Common myeloid progenitor, CD34-positive (primary cell): ENCODE data around the gene SH3BP4.

Source experiments
- CTCF ChIA-PET: fragments of 350-600 bp; sonication (Branson Sonifier 250); formaldehyde crosslinking; loops from one replicate; lab custom pipeline; 2021; ENCODE audit warnings: antibody characterized with exemption; lab: Charles Lee
- POLR2A ChIA-PET: fragments of 350-600 bp; sonication (Branson Sonifier 250); formaldehyde crosslinking; loops from one replicate; lab custom pipeline; 2021; ENCODE audit warnings: antibody characterized with exemption; lab: Charles Lee
- DNase-seq, 3 donors: peaks; one replicate each; pipeline versions ENCODE4 v3.0.0 to v3.0.0-alpha.2; 2013
- H3K27ac ChIP-seq, 2 experiments: 1 replicate in 1 of 2; 2 replicates in 1 of 2; pipeline ENCODE4 v1.7.0; 2013; ENCODE audit warnings: inconsistent platforms in 2 of 2, low read length in 2 of 2, mild to moderate bottlenecking in 2 of 2, low read depth in 1 of 2, moderate library complexity in 1 of 2; ENCODE audit not compliant: severe bottlenecking in 2 of 2, insufficient read depth in 1 of 2, poor library complexity in 1 of 2
- H3K27me3 ChIP-seq, 5 experiments: replicated peaks in 2 of 5; 1 replicate in 3 of 5; 2 replicates in 2 of 5; pipeline versions ENCODE4 v1.6.1 to v1.7.0; 2013; ENCODE audit warnings: low read length in 4 of 5, mild to moderate bottlenecking in 2 of 5, moderate library complexity in 2 of 5, inconsistent platforms in 1 of 5; ENCODE audit not compliant: insufficient read depth in 5 of 5, control insufficient read depth in 4 of 5
- H3K36me3 ChIP-seq, 4 experiments: 1 replicate in 2 of 4; 2 replicates in 2 of 4; pipeline versions ENCODE4 v1.6.1 to v1.7.0; 2013; ENCODE audit warnings: low read length in 3 of 4, control low read depth in 1 of 4, mild to moderate bottlenecking in 1 of 4; ENCODE audit not compliant: control insufficient read depth in 4 of 4, insufficient read depth in 4 of 4
- H3K4me1 ChIP-seq, 4 experiments: 1 replicate in 3 of 4; 2 replicates in 1 of 4; pipeline versions ENCODE4 v1.6.1 to v1.7.1; 2013; ENCODE audit warnings: low read length in 3 of 4, mild to moderate bottlenecking in 3 of 4, control low read depth in 1 of 4, inconsistent platforms in 1 of 4, moderate library complexity in 1 of 4; ENCODE audit not compliant: control insufficient read depth in 4 of 4, insufficient read depth in 4 of 4; ENCODE audit errors: control extremely low read depth in 1 of 4
- H3K4me3 ChIP-seq, 7 experiments: 1 replicate in 4 of 7; 2 replicates in 3 of 7; pipeline versions ENCODE4 v1.5.1 to v1.7.0; 2013; ENCODE audit warnings: mild to moderate bottlenecking in 7 of 7, low read length in 6 of 7, moderate library complexity in 6 of 7, inconsistent platforms in 2 of 7, low read depth in 2 of 7, control low read depth in 1 of 7; ENCODE audit not compliant: insufficient read depth in 4 of 7, control insufficient read depth in 1 of 7; ENCODE audit errors: extremely low read depth in 1 of 7
- H3K9me3 ChIP-seq, 5 experiments: 1 replicate in 4 of 5; 2 replicates in 1 of 5; pipeline versions ENCODE4 v1.6.1 to v1.7.1; 2013; ENCODE audit warnings: low read length in 4 of 5, mild to moderate bottlenecking in 2 of 5, inconsistent platforms in 1 of 5, low read depth in 1 of 5, moderate library complexity in 1 of 5; ENCODE audit not compliant: control insufficient read depth in 4 of 5, insufficient read depth in 2 of 5; ENCODE audit errors: control extremely low read depth in 1 of 5
- WGBS: methylation state at CpG from one replicate; pipeline ENCODE4 v1.1.5; 2013; ENCODE audit not compliant: insufficient coverage; 5-methylcytosine and 5-hydroxymethylcytosine counted together

Gene SH3BP4

GRCh38 chr2:235045336-235045972, 93.6 kb downstream of the SH3BP4 start:
- Histone ChIP-seq H3K27me3 (no peaks in the 10 kb centered on the region), H3K4me1 (peaks cover 0 to 17% (median 4%) of the 10 kb centered on the region in 4 experiments), H3K27ac (no peak overlapping the region), H3K9me3 (no peaks in the 10 kb centered on the region), H3K4me3 (no peak overlapping the region), H3K36me3 (peaks cover 0 to 42% (median 12%) of the 10 kb centered on the region in 4 experiments)
- DNase-seq = peak in 2 of 3 donors; percentile 22 to 39
- 86% methylated on average over 7 of the region's 15 CpGs for WGBS
- ChIA-PET POLR2A (no interaction called here), CTCF (interaction anchor here (1.1 kb wide), 1 partner anchor 47 kb away, joined by 3 read pairs; no protein-coding TSS in a partner anchor)

- WGBS = 99% methylated on average over 9 of the region's 9 CpGs
- no peak for DNase-seq
- no peak overlapping the region for H3K4me3 ChIP-seq
- no peak overlapping the region for H3K27ac ChIP-seq
- POLR2A ChIA-PET = no interaction called here
- peaks cover 0 to 21% (median 7%) of the 10 kb centered on the region in 4 experiments for H3K4me1 ChIP-seq
- CTCF ChIA-PET = interaction anchor here (0.6 kb wide), 1 partner anchor 23 kb away, joined by 3 read pairs; no protein-coding TSS in a partner anchor
- H3K27me3 ChIP-seq = no peaks in the 10 kb centered on the region
- H3K9me3 ChIP-seq = no peaks in the 10 kb centered on the region
- H3K36me3 ChIP-seq = peaks cover 0 to 37% (median 9%) of the 10 kb centered on the region in 4 experiments
Measured at GRCh38 chr2:235045973-235046343, 94.1 kb downstream of the SH3BP4 start.

- Histone ChIP-seq H3K4me3 (no peak overlapping the region), H3K27me3 (no peaks in the 10 kb centered on the region), H3K9me3 (no peaks in the 10 kb centered on the region), H3K27ac (no peak overlapping the region), H3K36me3 (peaks cover 0 to 31% (median 8%) of the 10 kb centered on the region in 4 experiments), H3K4me1 (peaks cover 0 to 27% (median 14%) of the 10 kb centered on the region in 4 experiments)
- DNase-seq = no peak
- POLR2A ChIA-PET = no interaction called here
- WGBS = 100% methylated on average over 4 of the region's 5 CpGs
- CTCF ChIA-PET = interaction anchor here (0.6 kb wide), 1 partner anchor 22 kb away, joined by 3 read pairs; no protein-coding TSS in a partner anchor
Measured at GRCh38 chr2:235046589-235046988, 94.8 kb downstream of the SH3BP4 start.

GRCh38 chr2:235047171-235048160, 95.6 kb downstream of the SH3BP4 start:
- WGBS = 94% methylated on average over 22 of the region's 24 CpGs
- Histone ChIP-seq H3K36me3 (peaks cover 0 to 24% (median 5%) of the 10 kb centered on the region in 4 experiments), H3K9me3 (no peaks in the 10 kb centered on the region), H3K4me1 (peaks cover 0 to 29% (median 14%) of the 10 kb centered on the region in 4 experiments), H3K27ac (no peak overlapping the region), H3K4me3 (no peak overlapping the region), H3K27me3 (no peaks in the 10 kb centered on the region)
- DNase-seq = no peak
- POLR2A ChIA-PET = interaction anchor here (0.6 kb wide), 2 partner anchors 147 to 1932 kb away, joined by 3 to 5 read pairs; no protein-coding TSS in a partner anchor
- CTCF ChIA-PET = interaction anchor here (0.6 to 1.6 kb wide), 3 partner anchors 9 to 68 kb away, joined by 3 to 4 read pairs (median 3); no protein-coding TSS in a partner anchor

GRCh38 chr2:235048549-235048948, 96.7 kb downstream of the SH3BP4 start:
- H3K27me3 ChIP-seq = no peaks in the 10 kb centered on the region
- H3K36me3 ChIP-seq = peaks cover 0 to 28% (median 9%) of the 10 kb centered on the region in 4 experiments
- H3K4me1 ChIP-seq = peaks cover 0 to 29% (median 14%) of the 10 kb centered on the region in 4 experiments
- ChIA-PET CTCF (interaction anchor here (0.6 to 1.6 kb wide), 4 partner anchors 8 to 69 kb away, joined by 3 to 4 read pairs (median 3); no protein-coding TSS in a partner anchor), POLR2A (interaction anchor here (0.6 kb wide), 3 partner anchors 77 to 1931 kb away, joined by 3 to 5 read pairs (median 3); no protein-coding TSS in a partner anchor)
- H3K9me3 ChIP-seq = no peaks in the 10 kb centered on the region
- H3K4me3 ChIP-seq = no peak overlapping the region
- 71% methylated on average over 6 of the region's 7 CpGs for WGBS
- peak in 1 of 3 donors; percentile 8 for DNase-seq
- no peak overlapping the region for H3K27ac ChIP-seq

GRCh38 chr2:235049069-235049468, 97.3 kb downstream of the SH3BP4 start:
- no peaks in the 10 kb centered on the region for H3K9me3 ChIP-seq
- CTCF ChIA-PET = interaction anchor here (1.1 kb wide), 2 partner anchors 10 to 68 kb away, joined by 3 read pairs; no protein-coding TSS in a partner anchor
- peaks cover 0 to 24% (median 13%) of the 10 kb centered on the region in 4 experiments for H3K4me1 ChIP-seq
- no peak overlapping the region for H3K4me3 ChIP-seq
- no peak overlapping the region for H3K27ac ChIP-seq
- H3K27me3 ChIP-seq = no peaks in the 10 kb centered on the region
- H3K36me3 ChIP-seq = peaks cover 0 to 32% (median 7%) of the 10 kb centered on the region in 4 experiments
- WGBS = 98% methylated on average over 6 of the region's 6 CpGs
- POLR2A ChIA-PET = interaction anchor here (0.6 kb wide), 1 partner anchor 78 kb away, joined by 3 read pairs; no protein-coding TSS in a partner anchor
- DNase-seq = no peak
